DMS153 treated with DMSO at 0.1 percent for 48 hours (cell line): ENCODE data around the gene SEC16B.
A peak's percentile ranks its signal among the peaks of the same experiment; 100 is the strongest.

ENCODE experiments used
- DNase-seq: peaks from one replicate; lab custom pipeline; 2025; ENCODE audit not compliant: unreplicated experiment; lab: John Stamatoyannopoulos, UW

SEC16B gene

DNA sequence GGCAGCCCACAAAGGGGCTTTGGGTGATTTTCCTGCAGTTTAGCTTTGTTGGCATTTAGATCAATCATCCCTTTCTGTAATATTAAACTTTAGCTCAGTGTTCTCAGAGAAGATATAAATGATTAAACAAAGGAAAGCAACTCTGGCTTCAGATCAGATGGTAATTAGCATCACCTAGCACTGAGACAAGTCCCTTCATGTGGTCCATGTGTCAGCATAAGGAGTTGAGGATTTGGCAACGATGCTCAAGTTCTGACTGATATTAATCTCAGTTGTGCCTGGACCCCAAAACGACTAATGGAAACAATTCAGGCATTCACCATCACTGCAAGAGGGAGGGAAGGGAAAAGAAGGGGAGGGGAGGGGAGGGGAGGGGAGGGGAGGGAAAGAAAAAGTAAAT lies 60.4 kb downstream of the SEC16B start:
- DNase-seq, result no peak

DNA sequence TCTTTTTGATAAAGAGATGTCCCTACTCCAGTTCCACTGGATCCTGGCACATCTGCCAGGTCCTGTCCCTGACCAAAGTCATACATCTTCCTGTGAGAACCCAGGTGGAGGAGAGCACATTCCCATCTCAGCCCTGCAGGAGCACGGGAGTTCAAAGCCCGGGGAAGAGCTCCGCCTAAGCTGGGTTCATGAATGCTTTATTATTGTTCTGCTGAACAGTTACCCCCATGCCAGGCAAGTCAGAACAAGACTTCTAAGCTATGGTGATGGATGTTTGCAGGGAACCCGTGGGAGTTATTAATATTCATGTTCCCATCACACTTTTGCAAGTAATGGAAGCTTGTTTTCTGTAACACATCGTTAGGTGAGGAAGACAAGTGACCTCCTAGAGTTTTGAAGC lies 62.9 kb downstream of the SEC16B start:
- DNase-seq, result no peak

DNA sequence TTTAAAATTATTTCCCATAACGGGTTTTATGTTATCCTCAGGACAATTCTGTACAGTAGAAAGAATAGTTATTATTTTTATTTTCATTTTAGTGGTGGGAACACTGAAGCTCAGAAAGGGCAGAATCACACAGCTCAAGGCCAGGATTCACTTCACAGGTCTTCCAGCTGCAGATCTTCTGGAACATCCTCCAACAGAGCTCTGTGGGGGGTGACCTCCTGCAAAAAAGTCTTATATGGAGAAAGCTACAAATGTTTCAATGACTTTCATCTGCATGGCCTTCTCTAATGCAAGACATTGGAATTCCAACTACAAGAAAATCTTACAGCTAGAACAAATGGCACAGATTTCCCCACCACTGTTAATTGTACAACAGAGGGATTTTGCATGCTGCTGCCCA lies 64.2 kb downstream of the SEC16B start:
- DNase-seq, result no peak

DNA sequence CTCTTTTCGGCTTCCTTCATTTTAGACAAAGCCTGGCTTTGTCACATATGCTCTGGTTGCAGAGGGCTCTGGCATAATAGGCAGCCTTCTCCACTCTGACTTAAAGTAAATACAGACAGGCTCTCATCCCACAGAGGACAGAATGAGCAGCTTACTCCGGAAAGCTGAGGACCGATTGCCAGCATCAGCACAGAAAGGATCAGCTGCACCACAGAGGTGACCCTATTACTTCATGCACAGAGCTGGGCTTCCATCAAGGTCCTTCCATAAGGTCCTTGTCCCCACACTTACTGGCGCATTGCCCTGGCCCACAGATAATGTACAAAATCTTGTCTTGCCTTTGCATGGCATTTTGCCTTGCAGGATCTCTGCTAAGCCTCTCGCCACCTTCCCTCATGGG lies 67.6 kb downstream of the SEC16B start:
- peak; percentile 51 for DNase-seq

DNA sequence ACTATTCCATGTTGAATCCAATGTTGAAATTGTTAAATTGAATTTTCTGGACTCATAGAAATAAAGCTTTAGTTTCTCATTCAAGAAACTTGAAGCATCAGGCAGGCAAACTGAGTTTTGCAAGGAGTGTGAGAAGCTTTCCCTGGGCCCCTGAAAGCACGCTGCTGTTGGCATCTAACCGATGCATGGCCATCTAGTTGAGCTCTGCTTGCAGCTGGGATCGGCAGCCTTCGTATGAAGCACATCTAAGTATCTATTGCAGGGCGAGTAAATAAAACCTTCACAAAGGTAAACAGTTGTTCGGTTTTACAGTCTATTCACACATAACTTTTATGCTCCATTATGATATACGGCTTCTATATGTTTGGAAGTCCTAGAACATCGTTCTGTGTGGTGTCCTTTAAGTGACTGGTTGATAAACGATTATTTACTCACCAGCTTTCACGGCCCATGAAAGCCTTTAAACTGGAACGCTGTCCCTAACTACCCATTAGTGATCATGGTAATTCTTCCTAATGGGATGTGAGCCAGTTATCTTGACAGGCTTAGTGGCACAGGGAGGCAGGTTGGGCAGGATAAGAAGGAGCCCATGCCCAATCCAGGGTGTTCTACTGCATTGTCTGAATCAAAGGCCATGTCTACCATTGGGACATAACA lies 71.7 kb downstream of the SEC16B start:
- peak; percentile 97 for DNase-seq

DNA sequence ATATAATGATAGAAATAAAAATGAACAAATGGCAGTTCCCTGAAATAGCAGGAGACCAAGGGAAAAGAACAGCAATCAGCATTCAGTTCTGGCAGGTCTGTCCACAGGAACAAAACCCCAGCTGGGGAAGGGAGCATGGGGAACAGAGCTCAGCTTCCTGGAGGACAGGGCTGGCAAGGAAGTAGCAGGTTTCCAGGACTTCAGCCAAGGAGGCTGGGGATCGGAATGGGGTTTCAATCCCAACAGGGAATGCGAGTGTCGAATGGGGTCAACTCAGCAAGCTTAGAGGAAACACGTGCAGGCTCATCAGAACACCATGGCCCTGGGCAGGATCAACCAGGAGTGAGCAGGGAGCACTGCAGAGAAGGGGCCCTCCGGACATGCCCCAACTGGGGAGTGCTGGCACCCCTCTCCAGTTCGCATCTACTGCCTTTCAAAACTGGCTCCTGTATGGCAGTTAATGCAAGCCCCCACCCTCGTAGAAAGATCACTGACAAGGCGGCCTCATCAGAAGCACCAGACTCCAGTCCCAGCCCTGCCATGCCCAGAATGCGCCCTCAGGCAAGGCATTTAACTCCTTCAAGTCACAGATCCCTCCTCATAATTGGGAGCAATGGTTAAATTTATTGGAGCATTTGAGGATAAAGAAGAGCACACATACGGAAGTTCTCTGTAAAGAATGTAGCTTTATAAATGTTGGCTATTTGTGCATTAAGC lies 72.4 kb downstream of the SEC16B start:
- DNase-seq, result no peak
